H9 (cell line): Measurements from ENCODE around the gene PHEX. TPM values are rescaled to one million over a fixed set of nuclear protein-coding genes. Genes with fewer than 3 reads are reported as not detected.

Experiments
- DNase-seq: peaks from one replicate; pipeline ENCODE4 v3.0.0-alpha.2; 2017
- H2AFZ ChIP-seq: one replicate; pipeline ENCODE4 v1.6.1; 2013; ENCODE audit warnings: mild to moderate bottlenecking, low read length, control low read depth, moderate library complexity
- H2AK5ac ChIP-seq: 2 replicates; pipeline ENCODE4 v1.6.1; 2013; ENCODE audit warnings: low read length, control low read depth, mixed read lengths; ENCODE audit not compliant: insufficient read length
- H2BK120ac ChIP-seq: one replicate; pipeline ENCODE4 v1.6.1; 2013; ENCODE audit warnings: low read depth, mild to moderate bottlenecking, low read length, control low read depth, inconsistent platforms; ENCODE audit not compliant: poor library complexity, severe bottlenecking
- H2BK12ac ChIP-seq: 2 replicates; pipeline ENCODE4 v1.6.1; 2013; ENCODE audit warnings: low read length, control low read depth, mixed read lengths, low read depth; ENCODE audit not compliant: insufficient read length
- H2BK15ac ChIP-seq: 2 replicates; pipeline ENCODE4 v1.6.1; 2013; ENCODE audit warnings: low read depth, low read length, control low read depth
- H2BK20ac ChIP-seq: one replicate; pipeline ENCODE4 v1.6.1; 2013; ENCODE audit warnings: low read depth, mild to moderate bottlenecking, low read length, control low read depth, inconsistent platforms; ENCODE audit not compliant: poor library complexity, severe bottlenecking
- H2BK5ac ChIP-seq: 2 replicates; pipeline ENCODE4 v1.6.1; 2013; ENCODE audit warnings: low read length, control low read depth, mixed read lengths; ENCODE audit not compliant: insufficient read length
- H3K14ac ChIP-seq: 2 replicates; pipeline ENCODE4 v1.6.1; 2013; ENCODE audit warnings: low read length, control low read depth; ENCODE audit not compliant: insufficient read depth
- H3K18ac ChIP-seq: 2 replicates; pipeline ENCODE4 v1.6.1; 2013; ENCODE audit warnings: low read depth, mild to moderate bottlenecking, mixed read lengths, low read length, control low read depth; ENCODE audit not compliant: insufficient read length
- H3K23ac ChIP-seq: 2 replicates; pipeline ENCODE4 v1.6.1; 2013; ENCODE audit warnings: low read length, control low read depth, mixed read lengths, low read depth; ENCODE audit not compliant: insufficient read length
- H3K23me2 ChIP-seq: 2 replicates; pipeline ENCODE4 v1.6.1; 2013; ENCODE audit warnings: low read depth, mild to moderate bottlenecking, mixed read lengths, low read length, control low read depth; ENCODE audit not compliant: insufficient read length, poor library complexity, severe bottlenecking
- H3K27ac ChIP-seq: 2 replicates; pipeline ENCODE4 v1.5.1; 2013; ENCODE audit warnings: low read length, control low read depth, mixed read lengths, low read depth; ENCODE audit not compliant: insufficient read length
- H3K27me3 ChIP-seq: 2 replicates; pipeline ENCODE4 v1.6.1; 2013; ENCODE audit warnings: low read length, control low read depth, inconsistent platforms; ENCODE audit not compliant: insufficient read depth
- H3K4ac ChIP-seq: 2 replicates; pipeline ENCODE4 v1.6.1; 2013; ENCODE audit warnings: low read depth, mild to moderate bottlenecking, control low read depth, inconsistent platforms, low read length, moderate library complexity
- H3K4me1 ChIP-seq: 2 replicates; pipeline ENCODE4 v1.6.1; 2013; ENCODE audit warnings: low read length, control low read depth, inconsistent platforms; ENCODE audit not compliant: insufficient read depth
- H3K4me2 ChIP-seq: 2 replicates; pipeline ENCODE4 v1.6.1; 2013; ENCODE audit warnings: low read length, control low read depth, mixed read lengths; ENCODE audit not compliant: insufficient read length, insufficient read depth
- H3K56ac ChIP-seq: 2 replicates; pipeline ENCODE4 v1.6.1; 2013; ENCODE audit warnings: low read depth, mild to moderate bottlenecking, mixed read lengths, low read length, control low read depth; ENCODE audit not compliant: insufficient read length
- H3K79me1 ChIP-seq: 2 replicates; pipeline ENCODE4 v1.6.1; 2013; ENCODE audit warnings: low read depth, mild to moderate bottlenecking, moderate library complexity, low read length, control low read depth, inconsistent platforms; ENCODE audit not compliant: insufficient read depth, poor library complexity, severe bottlenecking
- H3K79me2 ChIP-seq: 2 replicates; pipeline ENCODE4 v1.6.1; 2013; ENCODE audit warnings: low read length, control low read depth, inconsistent platforms; ENCODE audit not compliant: insufficient read depth
- H3K9ac ChIP-seq: 2 replicates; pipeline ENCODE4 v1.6.1; 2013; ENCODE audit warnings: low read length, control low read depth, mixed read lengths; ENCODE audit not compliant: insufficient read length; ENCODE audit errors: extremely low read depth
- H3K9me3 ChIP-seq: one replicate; pipeline ENCODE4 v1.6.1; 2013; ENCODE audit warnings: low read depth, low read length, inconsistent platforms; ENCODE audit not compliant: control insufficient read depth
- H3T11ph ChIP-seq: one replicate; pipeline ENCODE4 v1.6.1; 2013; ENCODE audit warnings: mild to moderate bottlenecking, low read length, control low read depth, inconsistent platforms
- H4K20me1 ChIP-seq: one replicate; pipeline ENCODE4 v1.6.1; 2013; ENCODE audit not compliant: control insufficient read depth, insufficient read length, insufficient read depth
- H4K5ac ChIP-seq: 2 replicates; pipeline ENCODE4 v1.6.1; 2013; ENCODE audit warnings: low read depth, mild to moderate bottlenecking, mixed read lengths, low read length, control low read depth; ENCODE audit not compliant: insufficient read length
- H4K8ac ChIP-seq: replicated peaks from 2 replicates; pipeline ENCODE4 v1.6.1; 2013; ENCODE audit warnings: low read length, control low read depth, mixed read lengths, low read depth; ENCODE audit not compliant: insufficient read length
- H4K91ac ChIP-seq: 2 replicates; pipeline ENCODE4 v1.6.1; 2013; ENCODE audit warnings: low read depth, mild to moderate bottlenecking, moderate library complexity, mixed read lengths, low read length, control low read depth; ENCODE audit not compliant: insufficient read length
- H3K27ac Mint-ChIP-seq, 3 experiments: 2 replicates in 2 of 3; 3 replicates in 1 of 3; pipeline ENCODE4 v1.8.0; 2020 to 2021; ENCODE audit warnings: mixed read lengths in 3 of 3, mild to moderate bottlenecking in 1 of 3, moderate library complexity in 1 of 3
- H3K27me3 Mint-ChIP-seq: 2 replicates; pipeline ENCODE4 v1.8.0; 2021; ENCODE audit warnings: low read depth, mild to moderate bottlenecking, moderate library complexity, mixed read lengths
- H3K36me3 Mint-ChIP-seq, 3 experiments: 2 replicates in 2 of 3; 3 replicates in 1 of 3; pipeline ENCODE4 v1.8.0; 2020 to 2021; ENCODE audit warnings: low read depth in 3 of 3, mixed read lengths in 3 of 3; ENCODE audit not compliant: insufficient read depth in 1 of 3
- H3K4me1 Mint-ChIP-seq, 2 experiments: 2 replicates each; pipeline ENCODE4 v1.8.0; 2020; ENCODE audit warnings: mixed read lengths in 2 of 2
- H3K4me3 Mint-ChIP-seq, 2 experiments: 2 replicates in 1 of 2; 3 replicates in 1 of 2; pipeline ENCODE4 v1.8.0; 2020 to 2021; ENCODE audit warnings: mild to moderate bottlenecking in 2 of 2, mixed read lengths in 2 of 2, moderate library complexity in 1 of 2
- H3K9me3 Mint-ChIP-seq, 2 experiments: 2 replicates in 1 of 2; 3 replicates in 1 of 2; pipeline ENCODE4 v1.8.0; 2020; ENCODE audit warnings: mild to moderate bottlenecking in 2 of 2, mixed read lengths in 2 of 2, moderate library complexity in 1 of 2
- CTCF ChIP-seq: fragments of 200-600 bp; sonication (generic); conservative IDR thresholded peaks from 3 replicates; pipeline ENCODE4 v1.8.0; 2021; ENCODE audit warnings: antibody characterized with exemption, mild to moderate bottlenecking
- WGBS: extraction: QIAGEN DNeasy Blood & Tissue Kit; methylation state at CpG from one replicate; pipeline ENCODE4 v1.1.7; 2013; ENCODE audit warnings: missing lambda C conversion rate, low lambda C conversion rate, mixed read lengths; ENCODE audit not compliant: insufficient read length; ENCODE audit errors: extremely low coverage; 5-methylcytosine and 5-hydroxymethylcytosine counted together
- total RNA-seq: library from RNA; stranded (reverse); gene quantifications from 2 replicates; pipeline ENCODE4 v1.2.1, GENCODE V29; 2021

PHEX gene
- total RNA-seq, 1 experiment from 2014 or later: 0.11 TPM

DNA sequence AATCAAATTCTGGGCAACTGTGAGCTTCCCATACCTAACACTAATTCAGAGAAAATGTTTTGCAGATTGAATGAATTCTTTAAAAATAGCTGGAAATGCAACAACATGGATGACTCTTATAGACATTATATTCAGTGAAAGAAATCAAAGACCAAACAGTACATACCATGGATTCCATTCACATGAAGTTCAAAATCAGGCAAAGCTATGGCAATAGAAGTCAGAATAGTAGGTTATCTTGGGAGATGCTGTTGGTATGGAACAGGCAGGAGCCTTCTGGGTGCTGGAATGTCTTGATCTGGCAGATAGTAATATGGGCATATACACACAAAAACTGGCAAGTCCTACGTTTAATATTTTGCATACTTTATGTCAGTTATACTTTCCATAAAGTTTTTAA lies 215.0 kb downstream of the PHEX start:
- peaks cover 6% of the 10 kb centered on the region for H3K9me3 ChIP-seq
- no peak overlapping the region for H3K27ac ChIP-seq

More for the DNA sequence above, 215.0 kb downstream of the PHEX start:
- no peak overlapping the region for H2BK15ac ChIP-seq
- H3T11ph ChIP-seq: no peak overlapping the region
- H2AK5ac ChIP-seq: no peak overlapping the region
- no peak overlapping the region for H3K9ac ChIP-seq
- no peaks in the 10 kb centered on the region for H3K79me1 ChIP-seq
- H3K36me3 Mint-ChIP-seq: peaks cover 0 to 6% (median 3%) of the 10 kb centered on the region in 3 experiments; a peak in 2 of 7 replicates
- H3K27ac Mint-ChIP-seq: no peak overlapping the region
- H3K4me1 ChIP-seq: no peaks in the 10 kb centered on the region
- no peak for DNase-seq
- H4K20me1 ChIP-seq: no peaks in the 10 kb centered on the region
- no peak overlapping the region for H2BK120ac ChIP-seq
- H3K14ac ChIP-seq: no peak overlapping the region
- H2BK5ac ChIP-seq: no peak overlapping the region
- H4K5ac ChIP-seq: no peak overlapping the region
- no peaks in the 10 kb centered on the region; the same call in 1 of the 2 replicates for H3K79me2 ChIP-seq
- WGBS: no CpG with 5 or more reads among the region's 1 CpG
- H3K9me3 Mint-ChIP-seq: peaks cover 13 to 43% of the 10 kb centered on the region in 2 experiments
- no peak overlapping the region for H4K8ac ChIP-seq
- H3K4me3 Mint-ChIP-seq: no peak overlapping the region
- H3K4ac ChIP-seq: no peak overlapping the region
- no peak overlapping the region for H3K18ac ChIP-seq
- H3K27me3 Mint-ChIP-seq: no peaks in the 10 kb centered on the region; the same call in 1 of the 2 replicates
- H3K4me1 Mint-ChIP-seq: 0 out of 4 replicates have a peak, but pooled peaks cover 0 to 4% of the 10 kb centered on the region in 2 experiments
- no peak overlapping the region for H3K4me2 ChIP-seq
- no peak overlapping the region for H2AFZ ChIP-seq
- no peak overlapping the region for H3K23ac ChIP-seq
- no peak overlapping the region for H4K91ac ChIP-seq
- no peak overlapping the region for H3K56ac ChIP-seq
- TF ChIP-seq CTCF: no peak
- no peaks in the 10 kb centered on the region for H3K27me3 ChIP-seq
- H2BK20ac ChIP-seq: no peak overlapping the region
- no peaks in the 10 kb centered on the region for H3K23me2 ChIP-seq
- no peak overlapping the region for H2BK12ac ChIP-seq
